ENCODE results near the gene CSNK2A2.

The CSNK2A2 gene

GRCh38 chr16:58198803-58199411, 1.0 kb upstream of the CSNK2A2 start:
- no peak for DNase-seq

DNA sequence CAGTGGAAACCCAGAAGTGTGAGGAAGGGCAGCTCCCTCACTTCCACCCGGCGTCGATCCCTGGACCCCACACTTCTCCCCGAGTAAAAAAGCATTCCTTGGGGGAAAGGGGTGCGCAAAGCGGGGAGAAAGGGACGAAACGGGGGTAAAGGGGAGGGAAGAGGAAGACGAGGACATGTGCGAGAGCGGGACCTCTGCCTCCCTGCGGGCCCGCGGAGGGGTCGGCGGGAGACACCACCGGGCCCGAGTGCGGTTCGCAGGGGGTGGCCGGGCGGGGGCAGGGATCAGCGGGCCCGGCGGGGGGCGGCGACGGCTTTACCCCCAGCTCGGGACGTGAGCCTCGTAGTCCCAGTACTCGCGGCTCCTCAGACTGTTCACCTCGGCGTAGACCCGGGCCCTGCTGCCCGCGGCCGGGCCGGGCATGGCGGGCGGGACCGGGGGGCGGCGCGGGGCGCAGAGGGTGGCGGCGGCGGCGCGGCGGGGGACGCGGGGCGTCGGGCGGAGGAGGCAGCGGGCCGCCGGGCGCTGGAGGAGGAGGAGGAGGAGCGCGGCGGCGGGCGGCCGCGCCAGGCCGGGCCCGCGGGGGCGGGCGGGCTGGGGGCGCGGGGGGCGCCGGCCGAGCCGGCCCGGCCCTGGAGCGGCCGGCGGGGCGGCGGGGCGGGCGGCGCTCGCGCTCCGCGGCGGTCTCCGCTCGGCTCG, 443 bp downstream of the CSNK2A2 start:
- DNase-seq, result peak; percentile 24

DNA sequence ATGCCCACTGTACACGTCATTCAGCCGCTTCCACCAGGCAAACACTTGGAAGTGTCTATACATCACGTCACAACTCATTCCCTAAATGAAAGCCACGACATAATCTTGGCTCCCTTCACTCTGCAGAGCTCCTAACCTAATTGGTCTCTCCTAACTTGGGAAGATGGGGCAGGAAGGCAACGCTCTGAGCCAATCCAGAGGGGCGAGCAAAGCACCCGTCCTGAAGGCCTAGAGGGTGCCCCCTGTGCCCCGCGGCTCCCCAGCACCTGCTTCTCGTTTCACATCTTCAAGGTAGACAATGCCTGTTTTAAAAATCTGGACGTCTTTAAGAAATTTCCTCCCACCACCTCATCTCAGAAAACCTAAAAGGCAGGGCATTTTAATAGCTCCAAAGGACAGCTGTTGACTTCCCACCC, 1.0 kb downstream of the CSNK2A2 start:
- peak; percentile 19 for DNase-seq

GRCh38 chr16:58195771-58196170, 2.1 kb downstream of the CSNK2A2 start:
- DNase-seq, result no peak

- no peak for DNase-seq
Observed at GRCh38 chr16:58195344-58195743, 2.6 kb downstream of the CSNK2A2 start.

DNA sequence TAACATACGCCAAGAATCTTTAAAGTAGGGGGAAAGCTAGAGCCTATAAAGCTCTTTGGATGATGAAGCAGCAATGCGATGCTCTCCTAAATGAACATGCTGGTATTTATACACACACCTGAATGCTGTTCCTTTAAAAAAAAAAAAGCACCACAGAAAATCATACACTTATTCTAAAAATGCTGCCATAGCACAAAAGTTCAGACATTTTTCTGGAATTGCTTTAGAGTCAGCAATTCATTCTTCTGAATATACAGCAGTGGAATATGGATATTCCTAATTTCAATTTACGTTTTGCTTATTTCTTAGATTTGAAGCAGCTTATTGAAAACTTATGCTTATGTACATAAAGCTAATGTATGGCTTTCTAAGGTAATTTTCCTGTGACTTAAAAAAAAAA, 3.1 kb downstream of the CSNK2A2 start:
- DNase-seq, result no peak

DNA sequence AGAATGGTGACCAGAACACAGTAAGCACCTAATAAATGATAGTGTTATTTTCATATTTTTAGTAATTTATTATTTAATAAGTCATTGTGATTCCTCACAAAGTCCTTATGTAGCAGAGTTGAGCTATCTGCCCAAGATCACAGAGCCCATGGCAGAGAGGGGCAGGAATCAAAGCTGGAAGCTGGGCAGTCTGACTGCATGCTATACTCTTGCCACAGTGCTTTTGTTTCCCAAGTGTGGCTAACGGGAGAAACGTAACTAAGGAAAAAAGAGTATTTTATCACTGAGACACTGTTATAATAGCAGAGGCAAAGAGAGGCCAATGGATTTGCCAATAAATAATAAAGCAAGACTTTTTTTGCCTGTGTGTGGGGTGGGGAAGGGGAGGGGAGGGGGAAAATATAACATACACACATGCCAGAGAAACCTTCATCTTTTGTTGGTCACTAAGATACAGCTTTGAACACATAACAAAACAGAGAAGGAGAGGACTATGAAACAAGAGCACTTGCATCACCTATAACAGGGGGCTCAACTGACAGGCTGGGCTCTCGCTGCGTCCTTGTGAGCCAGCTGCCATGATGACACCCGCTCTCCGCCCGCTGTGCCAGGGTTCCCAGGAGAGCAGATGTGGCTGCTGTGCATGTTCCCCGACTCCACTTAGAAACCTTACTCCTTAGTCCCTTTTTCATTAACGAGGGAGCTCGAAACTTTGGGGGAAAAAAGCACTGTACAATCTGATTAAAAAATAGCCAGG, 10.1 kb downstream of the CSNK2A2 start:
- no peak for DNase-seq

- DNase-seq, result no peak
Observed at GRCh38 chr16:58187092-58187491, 10.8 kb downstream of the CSNK2A2 start.

DNA sequence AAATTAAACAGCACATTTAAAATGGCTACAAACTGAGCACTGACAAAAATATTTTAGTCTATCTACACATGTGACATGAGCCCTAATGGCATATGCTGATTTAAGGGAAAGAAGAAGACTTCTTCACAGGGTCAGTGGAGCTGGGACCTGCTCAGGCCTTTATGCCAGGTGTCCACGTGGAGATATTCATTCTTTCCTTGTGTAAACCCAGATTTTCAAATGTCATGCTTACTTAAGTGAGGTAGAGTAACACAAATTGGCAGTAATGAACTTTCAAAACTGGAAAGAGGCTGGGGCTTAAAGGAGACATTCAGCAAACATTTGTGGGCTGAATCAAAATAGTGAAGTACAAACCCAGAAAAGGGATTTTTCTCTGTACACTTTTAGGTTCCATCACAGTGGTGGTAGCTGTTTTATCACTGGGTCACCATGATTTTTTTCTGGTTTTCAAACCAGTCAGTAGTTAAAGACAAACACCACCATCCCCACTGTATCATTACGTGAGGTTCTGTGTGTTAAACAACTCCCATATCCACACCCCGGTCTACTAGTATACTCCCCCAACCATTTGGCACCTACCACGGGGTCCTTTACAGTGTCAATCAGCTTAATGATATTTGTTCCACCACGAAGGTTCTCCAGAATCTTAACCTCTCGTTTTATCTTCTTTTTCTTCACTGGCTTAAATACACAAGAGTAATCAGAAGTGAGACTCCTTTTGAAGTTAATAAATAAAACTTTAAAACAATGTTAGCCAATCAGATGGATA, 11.5 kb downstream of the CSNK2A2 start:
- DNase-seq, result no peak

DNA sequence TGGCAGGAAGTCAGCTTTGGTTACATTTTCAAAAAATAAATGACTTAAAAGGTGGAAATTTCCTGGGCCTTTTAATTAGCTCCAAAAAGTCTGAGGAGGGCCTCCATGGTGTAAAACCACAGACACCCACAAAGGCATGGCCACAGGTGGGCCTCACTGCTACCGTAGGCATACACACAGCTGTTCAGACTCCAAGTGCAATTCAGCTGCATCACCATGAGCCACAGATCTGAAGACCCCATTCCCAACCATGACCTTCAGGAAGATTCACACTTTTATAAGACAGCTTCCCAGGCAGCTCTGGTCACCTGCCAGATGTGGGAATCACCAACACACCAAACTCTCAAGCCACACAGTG, 20.6 kb downstream of the CSNK2A2 start:
- no peak for DNase-seq

- no peak for DNase-seq
Observed at GRCh38 chr16:58176608-58177352, 21.1 kb downstream of the CSNK2A2 start.

DNA sequence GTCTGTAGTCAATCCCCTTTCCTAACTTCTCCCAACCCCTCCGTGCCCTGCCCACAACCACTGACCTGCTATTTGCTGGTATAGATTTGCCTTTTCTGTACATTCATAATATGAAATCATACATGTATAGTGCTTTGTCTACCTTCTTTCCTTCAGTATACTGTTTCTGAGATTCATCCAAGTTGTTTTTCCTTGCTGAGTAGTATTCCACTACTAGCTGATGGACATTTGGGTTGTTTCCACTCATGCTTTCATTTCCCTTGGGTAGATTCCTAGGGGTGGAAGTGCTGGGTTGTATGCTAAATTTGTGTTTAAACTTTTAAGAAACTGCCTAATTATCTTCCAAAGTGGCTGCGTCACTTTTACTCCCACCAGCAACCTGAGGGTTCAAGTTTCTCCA, 27.7 kb downstream of the CSNK2A2 start:
- DNase-seq, result no peak

DNA sequence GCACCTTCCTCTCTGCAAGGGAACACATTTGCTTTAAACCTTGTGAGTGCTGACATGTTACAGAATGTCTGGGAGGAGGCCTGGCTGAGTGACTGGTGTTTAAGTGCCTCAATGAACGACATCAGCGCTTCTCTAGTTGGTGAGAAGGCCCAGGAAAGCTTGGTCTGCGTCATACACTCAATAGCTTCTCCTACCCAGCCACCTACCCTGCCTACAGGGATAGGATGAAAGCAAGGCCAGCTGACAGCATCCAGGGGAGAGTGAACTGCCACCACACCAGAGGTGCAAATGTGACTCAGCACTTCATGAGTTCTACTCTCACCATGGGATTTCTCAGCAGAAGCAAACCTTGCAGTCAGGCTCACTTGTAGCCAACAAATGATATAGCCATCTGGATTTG, 37.1 kb downstream of the CSNK2A2 start:
- DNase-seq, result no peak

- no peak for DNase-seq
Observed at GRCh38 chr16:58158725-58159124, 39.2 kb downstream of the CSNK2A2 start.

- DNase-seq, result no peak
Observed at GRCh38 chr16:58157951-58158540, 39.9 kb downstream of the CSNK2A2 start.

DNA sequence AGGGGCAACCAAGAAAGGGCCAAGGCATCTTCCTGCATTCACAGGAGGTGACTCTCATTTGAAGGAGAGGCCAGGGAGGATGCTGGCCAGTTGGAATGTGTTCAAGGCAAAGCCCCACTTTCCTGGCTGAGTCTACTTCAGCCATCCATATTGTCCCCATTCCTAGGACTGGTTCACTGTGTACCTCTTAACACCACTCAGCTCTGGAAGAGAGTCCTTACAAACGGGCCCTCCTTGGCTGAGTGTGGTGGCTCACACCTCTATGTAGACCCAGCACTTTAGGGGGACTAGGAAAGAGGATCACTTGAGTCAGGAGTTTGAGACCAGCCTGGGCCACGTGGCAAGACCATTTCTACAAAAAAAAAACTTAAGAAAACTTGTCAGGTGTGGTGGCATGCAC, 40.7 kb downstream of the CSNK2A2 start:
- DNase-seq, result no peak

DNA sequence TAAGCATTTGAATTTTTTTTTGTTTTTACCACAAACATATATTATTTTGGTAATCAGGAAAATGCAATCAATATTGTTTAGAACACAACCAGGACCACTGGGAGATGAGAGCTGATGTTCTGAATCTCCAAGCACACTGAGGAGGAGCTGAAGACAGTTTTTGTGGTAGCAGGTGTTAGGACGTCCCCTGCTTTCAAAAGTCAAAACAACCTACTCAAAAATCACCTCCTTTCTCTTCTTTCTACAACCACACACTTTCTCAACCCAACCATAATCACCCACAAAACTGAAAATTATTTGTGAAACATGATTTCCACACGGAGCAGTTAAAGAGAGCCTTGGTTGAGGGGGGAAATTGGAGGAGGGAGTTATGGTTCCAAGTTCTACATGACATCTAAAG, 42.1 kb downstream of the CSNK2A2 start:
- no peak for DNase-seq

GRCh38 chr16:58154345-58154744, 43.6 kb downstream of the CSNK2A2 start:
- DNase-seq, result no peak

DNA sequence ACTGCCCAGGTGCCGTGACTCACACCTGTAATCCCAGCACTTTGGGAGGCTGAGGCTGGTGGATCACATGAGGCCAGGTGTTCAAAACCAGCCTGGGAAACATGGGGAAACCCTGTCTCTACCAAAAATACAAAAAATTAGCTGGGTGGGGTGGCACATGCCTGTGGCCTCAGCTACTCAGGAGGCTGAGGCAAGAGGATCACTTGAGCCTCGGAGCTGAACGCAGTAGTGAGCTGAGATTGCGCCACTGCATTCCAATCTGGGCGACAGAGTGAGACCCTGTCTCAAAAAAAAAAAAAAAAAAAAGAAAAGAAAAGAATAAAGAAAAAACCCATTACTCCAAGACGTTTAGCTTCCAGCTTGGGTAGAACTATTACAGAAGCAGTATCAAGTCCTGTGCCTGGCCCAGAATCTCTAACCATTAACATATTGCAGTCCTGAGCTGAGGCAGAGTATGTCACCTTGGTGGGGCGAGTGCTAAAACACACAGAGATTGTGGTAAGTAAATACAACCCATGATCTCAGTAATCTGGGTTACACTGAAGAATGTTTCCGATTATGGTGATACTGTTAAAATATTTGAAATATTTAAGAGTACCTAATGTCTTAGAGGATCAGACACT, 45.5 kb downstream of the CSNK2A2 start:
- DNase-seq, result no peak

DNA sequence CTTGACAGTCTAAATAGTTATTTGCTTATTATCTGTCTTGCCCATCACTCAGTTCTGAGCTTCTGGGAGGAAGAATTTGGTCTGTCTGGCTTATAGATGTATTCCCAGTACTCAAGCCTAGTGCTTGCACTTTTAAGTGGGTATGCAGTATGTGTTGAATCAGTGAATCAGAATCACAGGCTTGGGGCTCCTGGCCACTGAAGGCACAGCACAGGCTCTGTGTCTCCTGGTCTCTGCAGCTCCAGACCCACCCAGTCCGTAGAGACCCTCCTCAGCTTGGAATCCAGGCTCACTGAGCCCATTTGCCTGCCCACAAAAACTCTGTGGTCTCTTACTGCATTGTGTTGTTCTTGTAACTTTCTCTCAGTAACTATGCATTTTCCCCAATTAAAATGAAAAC, 49.4 kb downstream of the CSNK2A2 start:
- DNase-seq, result no peak

- no peak for DNase-seq
Observed at GRCh38 chr16:58148099-58148498, 49.8 kb downstream of the CSNK2A2 start.

DNA sequence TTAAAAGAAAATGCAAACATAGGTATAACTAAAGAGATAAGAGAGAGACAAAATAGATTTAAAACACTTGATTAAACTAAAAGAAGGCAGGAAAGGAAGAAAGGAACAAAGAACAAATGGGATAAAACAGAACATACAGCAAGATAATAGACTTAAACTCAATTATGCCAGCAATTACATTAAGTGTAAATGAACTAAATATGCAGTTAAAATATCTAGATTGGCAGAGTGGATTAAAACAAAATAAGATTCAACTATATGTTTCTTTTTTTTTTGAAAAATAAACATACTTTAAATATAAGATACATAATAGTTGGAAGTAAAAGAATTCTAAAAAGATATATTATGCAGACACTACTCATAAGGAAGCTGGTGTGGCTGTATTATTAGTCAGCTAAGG, 59.1 kb downstream of the CSNK2A2 start:
- DNase-seq, result no peak
